Measurements from ENCODE around the gene PANK1.

PANK1 gene

GRCh38 chr10:89679986-89680385, 34.9 kb upstream of the PANK1 start:
- no peaks in the 10 kb centered on the region for H3F3A ChIP-seq (ENCODE audit: control insufficient read depth, insufficient read depth)
- H3K9me3 ChIP-seq (ENCODE audit: control insufficient read depth, insufficient read depth, low read length), result no peaks in the 10 kb centered on the region
- H4K20me1 ChIP-seq (ENCODE audit: control insufficient read depth, insufficient read depth, low read depth, low read length), result no peaks in the 10 kb centered on the region
- H3K9me2 ChIP-seq (replicated peaks; ENCODE audit: control insufficient read depth, low read length), result no peaks in the 10 kb centered on the region
- no peak overlapping the region for H3K4me2 ChIP-seq (ENCODE audit: low read length)
- no peaks in the 10 kb centered on the region for H3K79me2 ChIP-seq (ENCODE audit: control insufficient read depth, low read length)
- H3K4me1 ChIP-seq (ENCODE audit: control insufficient read depth, low read length), result peaks cover 16% of the 10 kb centered on the region
- TF ChIP-seq EZH2phosphoT487 (IDR thresholded peaks at IDR 0.05; ENCODE audit: borderline replicate concordance, low read length) (no peak), CTCF (IDR thresholded peaks at IDR 0.05; ENCODE audit: low read depth, low read length, poor library complexity, severe bottlenecking) (no peak)
- no peak overlapping the region for H3K4me3 ChIP-seq (ENCODE audit: low read length)
- H3K27me3 ChIP-seq (ENCODE audit: control insufficient read depth, low read length), result no peaks in the 10 kb centered on the region
- no peak overlapping the region for H3K27ac ChIP-seq (ENCODE audit: low read depth, low read length)
- H3K36me3 ChIP-seq (ENCODE audit: control insufficient read depth, low read length), result no peaks in the 10 kb centered on the region

- Histone ChIP-seq H3F3A (ENCODE audit: control insufficient read depth, insufficient read depth) (no peaks in the 10 kb centered on the region), H3K9me2 (replicated peaks; ENCODE audit: control insufficient read depth, low read length) (no peaks in the 10 kb centered on the region), H3K27ac (ENCODE audit: low read depth, low read length) (no peak overlapping the region), H3K27me3 (ENCODE audit: control insufficient read depth, low read length) (no peaks in the 10 kb centered on the region), H3K79me2 (ENCODE audit: control insufficient read depth, low read length) (no peaks in the 10 kb centered on the region), H3K4me1 (ENCODE audit: control insufficient read depth, low read length) (peaks cover 22% of the 10 kb centered on the region), H3K4me2 (ENCODE audit: low read length) (no peak overlapping the region), H3K36me3 (ENCODE audit: control insufficient read depth, low read length) (no peaks in the 10 kb centered on the region), H4K20me1 (ENCODE audit: control insufficient read depth, insufficient read depth, low read depth, low read length) (no peaks in the 10 kb centered on the region), H3K9me3 (ENCODE audit: control insufficient read depth, insufficient read depth, low read length) (no peaks in the 10 kb centered on the region), H3K4me3 (ENCODE audit: low read length) (no peak overlapping the region)
- TF ChIP-seq CTCF (IDR thresholded peaks at IDR 0.05; ENCODE audit: low read depth, low read length, poor library complexity, severe bottlenecking) (no peak), EZH2phosphoT487 (IDR thresholded peaks at IDR 0.05; ENCODE audit: borderline replicate concordance, low read length) (no peak)
Measured at GRCh38 chr10:89677341-89677740, 32.3 kb upstream of the PANK1 start.

GRCh38 chr10:89670926-89671325, 25.9 kb upstream of the PANK1 start:
- H3K9me3 ChIP-seq (ENCODE audit: control insufficient read depth, insufficient read depth, low read length), result no peaks in the 10 kb centered on the region
- H4K20me1 ChIP-seq (ENCODE audit: control insufficient read depth, insufficient read depth, low read depth, low read length), result no peaks in the 10 kb centered on the region
- H3K4me2 ChIP-seq (ENCODE audit: low read length), result no peak overlapping the region
- TF ChIP-seq CTCF (IDR thresholded peaks at IDR 0.05; ENCODE audit: low read depth, low read length, poor library complexity, severe bottlenecking), result no peak
- TF ChIP-seq EZH2phosphoT487 (IDR thresholded peaks at IDR 0.05; ENCODE audit: borderline replicate concordance, low read length), result no peak
- H3K27ac ChIP-seq (ENCODE audit: low read depth, low read length), result no peak overlapping the region
- H3K9me2 ChIP-seq (replicated peaks; ENCODE audit: control insufficient read depth, low read length), result no peaks in the 10 kb centered on the region
- H3F3A ChIP-seq (ENCODE audit: control insufficient read depth, insufficient read depth), result no peaks in the 10 kb centered on the region
- no peaks in the 10 kb centered on the region for H3K27me3 ChIP-seq (ENCODE audit: control insufficient read depth, low read length)
- peaks cover 14% of the 10 kb centered on the region for H3K4me1 ChIP-seq (ENCODE audit: control insufficient read depth, low read length)
- no peaks in the 10 kb centered on the region for H3K36me3 ChIP-seq (ENCODE audit: control insufficient read depth, low read length)
- no peak overlapping the region for H3K4me3 ChIP-seq (ENCODE audit: low read length)
- H3K79me2 ChIP-seq (ENCODE audit: control insufficient read depth, low read length), result no peaks in the 10 kb centered on the region

GRCh38 chr10:89669985-89670384, 24.9 kb upstream of the PANK1 start:
- Histone ChIP-seq H3K4me2 (ENCODE audit: low read length) (no peak overlapping the region), H3K9me2 (replicated peaks; ENCODE audit: control insufficient read depth, low read length) (no peaks in the 10 kb centered on the region), H3K4me3 (ENCODE audit: low read length) (no peak overlapping the region), H4K20me1 (ENCODE audit: control insufficient read depth, insufficient read depth, low read depth, low read length) (no peaks in the 10 kb centered on the region), H3K36me3 (ENCODE audit: control insufficient read depth, low read length) (no peaks in the 10 kb centered on the region), H3K79me2 (ENCODE audit: control insufficient read depth, low read length) (no peaks in the 10 kb centered on the region), H3K27me3 (ENCODE audit: control insufficient read depth, low read length) (no peaks in the 10 kb centered on the region), H3K27ac (ENCODE audit: low read depth, low read length) (no peak overlapping the region), H3K4me1 (ENCODE audit: control insufficient read depth, low read length) (peaks cover 6% of the 10 kb centered on the region), H3F3A (ENCODE audit: control insufficient read depth, insufficient read depth) (no peaks in the 10 kb centered on the region), H3K9me3 (ENCODE audit: control insufficient read depth, insufficient read depth, low read length) (no peaks in the 10 kb centered on the region)
- TF ChIP-seq EZH2phosphoT487 (IDR thresholded peaks at IDR 0.05; ENCODE audit: borderline replicate concordance, low read length) (no peak), CTCF (IDR thresholded peaks at IDR 0.05; ENCODE audit: low read depth, low read length, poor library complexity, severe bottlenecking) (no peak)

Data from DOHH2 (cell line).